NK-92 (cell line): ENCODE results near the gene RASSF10.

ENCODE experiments used
- DNase-seq: peaks from one replicate; lab custom pipeline; 2025; ENCODE audit not compliant: unreplicated experiment; lab: John Stamatoyannopoulos, UW

RASSF10 gene

GRCh38 chr11:13008625-13009475 is at the start of gene RASSF10:
RASSF10 (plus strand) TSS chr11:13009316; CDS start chr11:13009577, 261 bp downstream.
- DNase-seq = no peak

DNA sequence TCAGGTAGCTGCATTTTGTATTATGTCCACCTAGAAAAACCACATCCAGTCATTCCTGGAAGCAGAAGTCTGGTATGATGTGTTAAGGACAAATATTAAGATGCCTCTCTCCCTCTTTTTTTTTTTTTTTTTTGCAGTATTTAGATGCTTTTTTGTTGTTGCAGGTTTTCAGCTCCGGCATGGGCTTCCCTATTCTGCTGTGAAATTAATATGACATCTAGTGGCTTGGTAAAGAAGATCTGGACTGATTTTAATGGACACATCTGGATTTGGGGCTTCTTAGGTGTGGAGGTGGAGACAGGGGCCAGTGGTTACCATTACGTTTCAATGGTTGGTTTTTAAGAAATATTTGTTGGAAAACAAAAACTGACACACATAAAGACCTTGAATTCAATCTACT is 47.5 kb upstream of the RASSF10 start:
- DNase-seq = no peak

DNA sequence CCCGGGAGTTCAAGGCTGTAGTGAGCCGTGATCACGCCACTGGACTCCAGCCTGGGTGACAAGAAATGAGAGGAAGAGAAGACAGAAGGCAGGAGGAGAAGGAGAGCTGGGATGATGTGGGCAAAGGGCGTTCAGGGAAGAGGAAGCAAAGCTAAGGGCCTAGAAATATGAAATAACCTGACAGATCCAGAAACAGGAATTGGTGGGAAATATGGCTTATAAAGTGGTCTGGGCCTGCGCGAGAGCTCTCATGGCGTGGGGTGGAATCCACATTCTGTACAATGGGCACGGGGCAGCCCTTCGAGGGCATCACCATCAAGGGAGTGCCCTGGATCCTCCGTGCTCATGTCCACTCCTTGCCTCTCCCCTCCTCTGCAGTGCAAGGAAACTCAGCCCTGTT is 46.8 kb upstream of the RASSF10 start:
- no peak for DNase-seq

DNA sequence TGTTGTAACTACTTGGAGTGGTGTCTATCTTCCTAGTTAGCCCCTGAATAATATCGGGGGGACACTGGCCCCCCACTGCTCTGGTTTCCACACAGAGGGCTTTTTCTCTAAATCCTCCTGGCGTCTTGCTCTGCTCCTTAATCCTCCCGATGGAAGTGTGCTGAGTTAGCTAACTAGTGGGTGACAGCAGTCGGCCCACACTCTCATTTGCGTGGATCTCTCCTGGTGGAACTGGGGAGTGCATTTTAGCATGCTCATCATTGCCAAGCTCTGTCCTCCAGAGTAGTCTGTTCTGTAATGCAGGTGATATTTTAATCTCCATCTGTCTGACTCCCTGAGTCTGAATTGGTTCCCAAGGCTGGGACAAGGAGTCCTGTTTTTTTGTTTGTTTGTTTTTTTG is 46.1 kb upstream of the RASSF10 start:
- DNase-seq = no peak

GRCh38 chr11:12963792-12964536 is 45.2 kb upstream of the RASSF10 start:
- DNase-seq = no peak

- no peak for DNase-seq
Measured at GRCh38 chr11:12964650-12965049, 44.5 kb upstream of the RASSF10 start.

DNA sequence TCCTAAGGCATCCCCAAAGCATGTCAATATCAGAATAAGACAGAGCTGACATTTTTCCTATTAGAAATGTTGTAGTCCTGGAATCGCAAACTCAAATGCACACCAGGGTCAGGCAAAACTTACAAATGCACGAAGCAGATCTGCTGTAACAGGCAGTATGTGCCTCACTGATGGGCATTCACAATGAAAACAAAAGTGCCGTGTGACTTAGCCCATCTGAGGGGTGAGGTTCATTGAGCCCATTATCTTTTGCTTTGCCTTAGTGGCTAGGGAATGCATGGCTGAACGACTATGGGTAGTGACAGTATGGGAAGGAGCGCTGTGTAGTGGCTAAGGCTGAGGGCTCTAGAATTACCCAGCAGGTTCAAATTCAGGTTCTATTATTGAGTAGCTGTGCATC is 43.1 kb upstream of the RASSF10 start:
- no peak for DNase-seq

GRCh38 chr11:12968101-12968500 is 41.0 kb upstream of the RASSF10 start:
- no peak for DNase-seq

GRCh38 chr11:12968826-12969225 is 40.3 kb upstream of the RASSF10 start:
- no peak for DNase-seq

DNA sequence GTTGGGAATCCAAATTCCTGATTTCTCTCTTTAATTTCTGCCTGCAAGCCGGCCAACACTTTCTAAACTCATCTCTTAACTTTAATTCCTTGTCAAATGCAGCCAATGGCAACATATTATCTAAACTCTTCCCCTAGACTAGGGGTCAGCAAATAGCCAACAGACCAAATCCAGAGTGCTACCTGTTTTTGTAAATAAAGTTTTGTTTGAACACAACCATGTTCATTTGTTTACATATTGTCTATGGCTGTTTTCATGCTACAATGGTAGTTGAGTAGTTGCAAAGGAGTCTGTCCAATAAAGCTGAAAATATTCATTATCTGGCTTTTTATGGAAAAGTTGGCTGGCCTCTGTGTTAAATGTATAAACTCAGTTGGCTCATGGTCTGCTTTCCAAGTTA is 37.2 kb upstream of the RASSF10 start:
- no peak for DNase-seq

- DNase-seq = no peak
Measured at GRCh38 chr11:12973528-12974181, 35.5 kb upstream of the RASSF10 start.

- no peak for DNase-seq
Measured at GRCh38 chr11:12975195-12975594, 33.9 kb upstream of the RASSF10 start.

GRCh38 chr11:12979928-12980689 is 29.0 kb upstream of the RASSF10 start:
- DNase-seq = no peak

GRCh38 chr11:12981676-12982522 is 27.2 kb upstream of the RASSF10 start:
- no peak for DNase-seq

DNA sequence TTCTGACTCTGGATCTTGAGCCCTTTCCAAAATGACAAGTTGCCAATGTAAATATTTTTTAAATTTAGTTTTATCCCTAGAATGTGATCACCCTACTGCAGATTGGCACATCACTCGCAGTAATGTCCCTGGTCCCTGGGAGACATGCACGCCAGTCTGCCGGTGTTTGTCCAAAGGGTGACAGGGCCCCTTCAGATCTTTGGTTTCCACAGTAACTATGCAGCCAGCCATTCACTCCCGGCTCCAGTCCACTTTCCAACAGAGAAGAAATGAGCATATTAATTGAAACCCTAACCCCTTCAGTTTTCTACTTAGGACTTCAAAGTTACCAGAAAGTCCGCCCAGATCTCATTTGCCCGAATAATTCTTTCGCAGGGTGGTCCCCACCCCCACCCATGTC is 25.8 kb upstream of the RASSF10 start:
- no peak for DNase-seq

GRCh38 chr11:12986194-12986898 is 22.8 kb upstream of the RASSF10 start:
- DNase-seq = no peak

DNA sequence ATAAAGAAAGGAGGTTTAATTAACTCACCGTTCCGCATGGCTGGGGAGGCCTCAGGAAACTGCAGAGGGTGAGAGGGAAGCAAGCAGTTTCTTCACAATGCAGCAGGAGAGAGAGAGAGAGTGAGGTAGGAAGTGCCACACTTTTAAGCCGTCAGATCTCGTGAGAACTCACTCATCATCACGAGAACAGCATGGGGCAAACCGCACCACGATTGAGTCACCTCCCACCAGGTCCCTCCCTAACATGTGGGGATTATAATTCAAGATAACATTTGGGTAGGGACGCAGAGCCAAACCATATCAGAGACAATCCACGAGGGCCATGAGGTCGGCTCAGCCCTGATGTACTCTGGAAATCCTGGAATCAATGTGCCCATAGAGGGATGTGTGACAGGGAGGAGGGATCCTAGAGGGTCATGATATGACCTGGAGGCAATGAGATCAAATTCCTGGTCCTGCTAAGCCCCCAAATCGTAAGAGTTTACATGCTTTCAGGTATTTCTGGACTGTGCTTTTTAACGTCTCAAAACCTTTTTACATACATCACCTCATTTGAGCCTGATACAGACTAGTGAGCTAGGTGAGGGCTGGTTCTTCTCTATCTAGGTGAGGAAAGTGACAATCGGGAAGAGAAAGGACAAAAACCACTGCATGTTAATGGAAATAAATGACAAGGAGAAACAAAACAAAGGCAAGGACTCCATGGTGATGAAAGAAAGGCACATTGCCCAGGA is 19.5 kb upstream of the RASSF10 start:
- DNase-seq = no peak

DNA sequence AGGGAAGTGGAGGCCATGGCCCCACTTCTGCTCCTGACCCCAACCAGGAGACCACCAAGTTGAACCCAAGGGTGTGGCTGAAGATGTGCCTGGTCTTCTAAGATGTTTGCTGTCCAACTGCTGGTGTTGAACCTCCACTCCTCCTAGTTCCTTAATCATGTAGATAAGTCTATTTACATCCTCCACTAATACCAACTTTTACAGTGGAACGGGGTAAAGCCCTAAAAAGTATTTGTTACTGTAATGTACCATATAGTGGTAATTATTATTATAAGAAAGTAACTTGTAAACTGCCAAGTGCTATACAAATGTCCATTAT is 19.0 kb upstream of the RASSF10 start:
- no peak for DNase-seq

GRCh38 chr11:12991426-12991825 is 17.7 kb upstream of the RASSF10 start:
- DNase-seq = no peak
